AG04450 (cell line): Measurements from ENCODE around the gene WAS. TPM values are rescaled to one million over a fixed set of nuclear protein-coding genes. Genes with fewer than 3 reads are reported as not detected.

Source experiments
- CTCF ChIA-PET: fragments of 300-600, 350-600 bp; formaldehyde crosslinking; extraction: SDS; loops from one replicate; lab custom pipeline; 2022; ENCODE audit warnings: antibody characterized with exemption, inconsistent platforms; lab: Charles Lee
- POLR2A ChIA-PET: fragments of 350-600 bp; formaldehyde crosslinking; extraction: SDS; loops from one replicate; lab custom pipeline; 2021; ENCODE audit warnings: antibody characterized with exemption, inconsistent platforms; lab: Yijun Ruan, JAX
- DNase-seq: peaks from one replicate; pipeline ENCODE4 v3.0.0-alpha.2; 2011; ENCODE audit warnings: low read depth, low spot score
- H3K27ac ChIP-seq: one replicate; pipeline ENCODE4 v1.5.1; 2012; ENCODE audit warnings: low read depth, low read length, control low read depth
- H3K27me3 ChIP-seq: one replicate; pipeline ENCODE4 v1.6.0; 2012; ENCODE audit warnings: low read length; ENCODE audit not compliant: control insufficient read depth, insufficient read depth
- H3K4me3 ChIP-seq: 2 replicates; pipeline ENCODE4 v1.5.1; 2011; ENCODE audit warnings: mild to moderate bottlenecking, low read depth, low read length, control low read depth
- H3K9me3 ChIP-seq: 2 replicates; pipeline ENCODE4 v1.5.1; 2012; ENCODE audit warnings: low read length; ENCODE audit not compliant: control insufficient read depth, insufficient read depth
- CTCF ChIP-seq: IDR thresholded peaks from 2 replicates; pipeline ENCODE4 v1.5.1; 2011; ENCODE audit warnings: low read depth, low read length, control low read depth, inconsistent platforms
- polyA plus RNA-seq: library from polyadenylated mRNA; depleted of rRNA; stranded (reverse); fragments of >200 nt; gene quantifications from 2 replicates; pipeline ENCODE4 v1.2.3, GENCODE V29; 2011; rRNA removed
- small RNA-seq: library from RNA; depleted of rRNA; stranded (forward); fragments of <200 nt; gene quantifications from one replicate; pipeline ENCODE3, GENCODE V24; 2012; ENCODE audit warnings: low read depth; ENCODE audit not compliant: insufficient read length

Gene WAS
- polyA plus RNA-seq, 1 experiment = not detected

- H3K27me3 ChIP-seq = no peaks in the 10 kb centered on the region
- no peak for TF ChIP-seq CTCF
- DNase-seq = no peak
- no peak overlapping the region for H3K27ac ChIP-seq
- H3K9me3 ChIP-seq = no peaks in the 10 kb centered on the region
- POLR2A ChIA-PET = interaction anchor here (1.0 to 1.4 kb wide), 4 partner anchors 42 to 160 kb away, joined by 3 to 4 read pairs (median 4); partner anchors contain the start of genes PQBP1, SUV39H1 and TIMM17B
- CTCF ChIA-PET = no interaction called here
- peak overlapping the region; percentile 66 for H3K4me3 ChIP-seq
Measured at GRCh38 chrX:48737940-48738339, 54.3 kb downstream of the WAS start.

Small RNA genes lying within 50 kb of the gene (small RNA-seq; reads per million reads assigned to genes)
- not detected for gene RNU6-1056P

Other genes with a start within 250 kb of the WAS start
- 19.1 and 22.3 TPM in 2 replicates for gene SLC38A5, start 213.5 kb upstream of the WAS start, polyA plus RNA-seq
- gene FTSJ1, start 207.6 kb upstream of the WAS start, polyA plus RNA-seq = 19.7 and 26.3 TPM in 2 replicates
- 8.4 and 11.6 TPM in 2 replicates for gene PORCN, start 174.8 kb upstream of the WAS start, polyA plus RNA-seq
- 19.8 and 23.8 TPM in 2 replicates for gene EBP, start 162.0 kb upstream of the WAS start, polyA plus RNA-seq
- gene TBC1D25, start 144.1 kb upstream of the WAS start, polyA plus RNA-seq = 7.9 and 9.3 TPM in 2 replicates
- gene RBM3, start 109.3 kb upstream of the WAS start, polyA plus RNA-seq = 294 and 317 TPM in 2 replicates
- 24.1 and 50.3 TPM in 2 replicates for gene WDR13, start 86.3 kb upstream of the WAS start, polyA plus RNA-seq
- 2.4 and 3.1 TPM in 2 replicates for gene SUV39H1, start 12.9 kb downstream of the WAS start, polyA plus RNA-seq
- not detected in 2 replicates for gene GLOD5, start 77.9 kb downstream of the WAS start, polyA plus RNA-seq
- gene GATA1, start 102.8 kb downstream of the WAS start, polyA plus RNA-seq = not detected in 2 replicates
- 20.5 and 22.8 TPM in 2 replicates for gene HDAC6, start 118.3 kb downstream of the WAS start, polyA plus RNA-seq
- not detected in 2 replicates for gene ERAS, start 142.7 kb downstream of the WAS start, polyA plus RNA-seq
- not detected in 2 replicates for gene PCSK1N, start 151.8 kb downstream of the WAS start, polyA plus RNA-seq
- gene TIMM17B, start 214.0 kb downstream of the WAS start, polyA plus RNA-seq = 31.2 and 42.1 TPM in 2 replicates
- gene PQBP1, start 214.1 kb downstream of the WAS start, polyA plus RNA-seq = 49.5 and 69.3 TPM in 2 replicates
- 39.2 and 47.5 TPM in 2 replicates for gene SLC35A2, start 227.8 kb downstream of the WAS start, polyA plus RNA-seq
- 3.8 TPM in 2 replicates for gene PIM2, start 235.2 kb downstream of the WAS start, polyA plus RNA-seq